RPMI8226 (cell line): ENCODE data around the gene PNPLA6.

Experiments used
- DNase-seq: peaks from one replicate; pipeline ENCODE4 v3.0.0-alpha.2; 2015

Gene PNPLA6

GRCh38 chr19:7515645-7516151, 19.8 kb upstream of the PNPLA6 start, which contains the start of gene ZNF358:
Gene ZNF358 (plus strand): TSS chr19:7516103. CDS start chr19:7519243, 3,140 bp downstream.
- peak; percentile 63 for DNase-seq

GRCh38 chr19:7516333-7516732, 19.2 kb upstream of the PNPLA6 start:
- no peak for DNase-seq

GRCh38 chr19:7516878-7517277, 18.6 kb upstream of the PNPLA6 start:
- DNase-seq = no peak

- no peak for DNase-seq
Measured at GRCh38 chr19:7519361-7520130, 16.0 kb upstream of the PNPLA6 start.

- no peak for DNase-seq
Measured at GRCh38 chr19:7520131-7521051, 15.1 kb upstream of the PNPLA6 start.

GRCh38 chr19:7521551-7522071, 13.9 kb upstream of the PNPLA6 start:
- DNase-seq = no peak

GRCh38 chr19:7522072-7522922, 13.2 kb upstream of the PNPLA6 start, which contains the start of gene MCOLN1:
Gene MCOLN1 (plus strand): TSS chr19:7522624. CDS start chr19:7522751, 127 bp downstream.
- peak; percentile 99 for DNase-seq

- DNase-seq = peak; percentile 31
Measured at GRCh38 chr19:7522923-7523667, 12.4 kb upstream of the PNPLA6 start.

- no peak for DNase-seq
Measured at GRCh38 chr19:7524523-7524922, 11.0 kb upstream of the PNPLA6 start.

- DNase-seq = no peak
Measured at GRCh38 chr19:7524992-7525739, 10.4 kb upstream of the PNPLA6 start.

GRCh38 chr19:7526059-7526929, 9.2 kb upstream of the PNPLA6 start:
- DNase-seq = no peak

- no peak for DNase-seq
Measured at GRCh38 chr19:7527516-7528191, 7.9 kb upstream of the PNPLA6 start.

GRCh38 chr19:7528192-7528519, 7.4 kb upstream of the PNPLA6 start:
- DNase-seq = no peak

- DNase-seq = no peak
Measured at GRCh38 chr19:7528522-7529245, 6.8 kb upstream of the PNPLA6 start.

GRCh38 chr19:7529246-7529600, 6.3 kb upstream of the PNPLA6 start:
- DNase-seq = no peak

GRCh38 chr19:7529610-7530490, 5.7 kb upstream of the PNPLA6 start:
- no peak for DNase-seq

GRCh38 chr19:7533281-7533885, 2.1 kb upstream of the PNPLA6 start:
- no peak for DNase-seq
